SK-N-SH treated with all-trans-retinoic acid at 6 μM for 48 hours (cell line): ENCODE measurements around the gene PSTPIP2.

ENCODE experiments used
- ATAC-seq: fragments of 200-7000 bp; cut with Tn5 transposase; 3 replicates; pipeline ENCODE4 v1.9.1; 2020; ENCODE audit warnings: mild to moderate bottlenecking, moderate library complexity
- ARNTL ChIP-seq: fragments of 450-650 bp; formaldehyde crosslinking; IDR thresholded peaks from 2 replicates; pipeline ENCODE4 v1.5.0; 2020; ENCODE audit warnings: low read depth, mild to moderate bottlenecking, moderate library complexity, borderline replicate concordance
- BACH2 ChIP-seq: fragments of 250-450 bp; sonication (Bioruptor Pico); IDR thresholded peaks from 2 replicates; pipeline ENCODE4 v1.9.0; 2021; ENCODE audit warnings: mild to moderate bottlenecking, borderline replicate concordance
- CREB5 ChIP-seq: fragments of 250-450 bp; sonication (Bioruptor Pico); IDR thresholded peaks from 2 replicates; pipeline ENCODE4 v1.5.1; 2020; ENCODE audit warnings: low read depth, mild to moderate bottlenecking, moderate library complexity
- CSRNP3 ChIP-seq: fragments of 250-450 bp; sonication (Bioruptor Pico); IDR thresholded peaks from 2 replicates; pipeline ENCODE4 v1.5.1; 2021; ENCODE audit warnings: mild to moderate bottlenecking, moderate library complexity
- ESRRG ChIP-seq: fragments of 250-450 bp; sonication (Bioruptor Pico); IDR thresholded peaks from 2 replicates; pipeline ENCODE4 v1.6.1; 2021; ENCODE audit warnings: mild to moderate bottlenecking
- GLIS3 ChIP-seq: fragments of 250-450 bp; sonication (Bioruptor Pico); IDR thresholded peaks from 2 replicates; pipeline ENCODE4 v1.5.0; 2020; ENCODE audit warnings: mild to moderate bottlenecking, moderate library complexity
- ISL1 ChIP-seq: fragments of 250-450 bp; sonication (Bioruptor Pico); IDR thresholded peaks from 2 replicates; pipeline ENCODE4 v2.1.2; 2022; ENCODE audit warnings: mild to moderate bottlenecking, moderate library complexity
- OSR1 ChIP-seq: fragments of 250-450 bp; sonication (Bioruptor Pico); IDR thresholded peaks from 2 replicates; pipeline ENCODE4 v1.8.0; 2022; ENCODE audit warnings: moderate library complexity, mild to moderate bottlenecking, inconsistent platforms
- PATZ1 ChIP-seq: fragments of 250-450 bp; sonication (Bioruptor Pico); IDR thresholded peaks from 2 replicates; pipeline ENCODE4 v1.8.0; 2020; ENCODE audit warnings: mild to moderate bottlenecking, moderate library complexity, borderline replicate concordance
- POU6F1 ChIP-seq: fragments of 250-450 bp; sonication (Bioruptor Pico); IDR thresholded peaks from 2 replicates; pipeline ENCODE4 v1.8.0; 2021; ENCODE audit warnings: low read depth, mild to moderate bottlenecking, moderate library complexity, borderline replicate concordance
- PPARA ChIP-seq: fragments of 250-450 bp; sonication (Bioruptor Pico); IDR thresholded peaks from 2 replicates; pipeline ENCODE4 v1.5.0; 2020; ENCODE audit warnings: mild to moderate bottlenecking, borderline replicate concordance
- RARB ChIP-seq: fragments of 250-450 bp; sonication (Bioruptor Pico); IDR thresholded peaks from 2 replicates; pipeline ENCODE4 v1.8.0; 2021; ENCODE audit warnings: mild to moderate bottlenecking, moderate library complexity
- SNAI2 ChIP-seq: fragments of 250-450 bp; sonication (Bioruptor Pico); IDR thresholded peaks from 2 replicates; pipeline ENCODE4 v1.5.0; 2020; ENCODE audit warnings: mild to moderate bottlenecking, moderate library complexity
- TCF4 ChIP-seq: fragments of 250-450 bp; sonication (Bioruptor Pico); IDR thresholded peaks from 2 replicates; pipeline ENCODE4 v1.8.0; 2021; ENCODE audit warnings: mild to moderate bottlenecking, moderate library complexity, borderline replicate concordance
- TOX ChIP-seq: fragments of 250-450 bp; sonication (Bioruptor Pico); IDR thresholded peaks from 2 replicates; pipeline ENCODE4 v1.8.0; 2021; ENCODE audit warnings: mild to moderate bottlenecking, moderate library complexity, borderline replicate concordance
- TSHZ2 ChIP-seq: fragments of 250-450 bp; sonication (Bioruptor Pico); IDR thresholded peaks from 2 replicates; pipeline ENCODE4 v1.5.0; 2020; ENCODE audit warnings: mild to moderate bottlenecking, moderate library complexity
- ZC3H10 ChIP-seq: fragments of 250-450 bp; sonication (Bioruptor Pico); IDR thresholded peaks from 2 replicates; pipeline ENCODE4 v1.5.1; 2021; ENCODE audit warnings: mild to moderate bottlenecking, moderate library complexity
- ZFP3 ChIP-seq: fragments of 250-450 bp; sonication (Bioruptor Pico); IDR thresholded peaks from 2 replicates; pipeline ENCODE4 v1.5.0; 2020; ENCODE audit warnings: mild to moderate bottlenecking, moderate library complexity
- ZFP30 ChIP-seq: fragments of 450-650 bp; formaldehyde crosslinking; IDR thresholded peaks from 2 replicates; pipeline ENCODE4 v1.5.0; 2022; ENCODE audit warnings: mild to moderate bottlenecking, moderate library complexity
- ZNF565 ChIP-seq: fragments of 450-650 bp; formaldehyde crosslinking; conservative IDR thresholded peaks from 2 replicates; pipeline ENCODE4 v1.5.0; 2020; ENCODE audit warnings: low read depth, mild to moderate bottlenecking, moderate library complexity
- ZNF70 ChIP-seq: fragments of 450-650 bp; formaldehyde crosslinking; IDR thresholded peaks from 2 replicates; pipeline ENCODE4 v1.5.0; 2020; ENCODE audit warnings: mild to moderate bottlenecking, moderate library complexity
- ZNF8 ChIP-seq: fragments of 450-650 bp; formaldehyde crosslinking; IDR thresholded peaks from 2 replicates; pipeline ENCODE4 v1.5.0; 2020; ENCODE audit warnings: mild to moderate bottlenecking, moderate library complexity

PSTPIP2 gene

GRCh38 chr18:46010050-46010449, 62.0 kb downstream of the PSTPIP2 start:
- no peak for ATAC-seq
- TF ChIP-seq ZNF565 = no peak
- no peak for TF ChIP-seq TOX (CRISPR knock-in tag)
- no peak for TF ChIP-seq ESRRG (CRISPR knock-in tag)
- no peak for TF ChIP-seq SNAI2 (CRISPR knock-in tag)
- no peak for TF ChIP-seq POU6F1 (CRISPR knock-in tag)
- TF ChIP-seq PPARA (CRISPR knock-in tag) = no peak
- no peak for TF ChIP-seq GLIS3 (CRISPR knock-in tag)
- TF ChIP-seq ISL1 (CRISPR knock-in tag) = no peak
- TF ChIP-seq RARB (CRISPR knock-in tag) = no peak
- TF ChIP-seq CREB5 = no peak
- no peak for TF ChIP-seq ZNF70 (CRISPR knock-in tag)
- no peak for TF ChIP-seq ZFP30 (CRISPR knock-in tag)
- TF ChIP-seq ZFP3 (CRISPR knock-in tag) = no peak
- TF ChIP-seq PATZ1 (CRISPR knock-in tag) = no peak
- no peak for TF ChIP-seq TSHZ2 (CRISPR knock-in tag)
- TF ChIP-seq TCF4 (CRISPR knock-in tag) = no peak

GRCh38 chr18:46009125-46009840, 62.8 kb downstream of the PSTPIP2 start:
- no peak for ATAC-seq
- TF ChIP-seq GLIS3 (CRISPR knock-in tag) = no peak
- no peak for TF ChIP-seq SNAI2 (CRISPR knock-in tag)
- TF ChIP-seq ARNTL (CRISPR knock-in tag) = no peak
- no peak for TF ChIP-seq ZNF70 (CRISPR knock-in tag)
- no peak for TF ChIP-seq OSR1 (CRISPR knock-in tag)
- TF ChIP-seq ZNF565 = no peak
- TF ChIP-seq ESRRG (CRISPR knock-in tag) = no peak
- TF ChIP-seq ZNF8 (CRISPR knock-in tag) = no peak
- TF ChIP-seq TSHZ2 (CRISPR knock-in tag) = no peak
- no peak for TF ChIP-seq POU6F1 (CRISPR knock-in tag)
- TF ChIP-seq BACH2 = no peak
- no peak for TF ChIP-seq ZFP3 (CRISPR knock-in tag)
- no peak for TF ChIP-seq TCF4 (CRISPR knock-in tag)
- TF ChIP-seq ZFP30 (CRISPR knock-in tag) = no peak
- no peak for TF ChIP-seq ZC3H10 (CRISPR knock-in tag)
- no peak for TF ChIP-seq CSRNP3 (CRISPR knock-in tag)
- TF ChIP-seq RARB (CRISPR knock-in tag) = no peak
- no peak for TF ChIP-seq PATZ1 (CRISPR knock-in tag)
- TF ChIP-seq TOX (CRISPR knock-in tag) = no peak
